KOPT-K1 (cell line): ENCODE data around the gene SOX13.
"Not testable (repeated sequence)": the region's sequence is repeated elsewhere in the genome, so short reads cannot be mapped to it uniquely, and the experiment has no call there.

Source experiments
- H3K27ac ChIP-seq: fragments of 200-600 bp; sonication (generic); 2 replicates; pipeline ENCODE4 v1.5.1; 2016; ENCODE audit warnings: antibody characterized with exemption, mild to moderate bottlenecking, low read depth, low read length; ENCODE audit not compliant: poor library complexity, severe bottlenecking
- H3K36me3 ChIP-seq: fragments of 200-600 bp; sonication (generic); 2 replicates; pipeline ENCODE4 v1.5.1; 2017; ENCODE audit warnings: antibody characterized with exemption, mild to moderate bottlenecking, low read length, moderate library complexity; ENCODE audit not compliant: insufficient read depth
- H3K9me3 ChIP-seq: fragments of 200-600 bp; sonication (generic); 2 replicates; pipeline ENCODE4 v1.5.1; 2017; ENCODE audit warnings: antibody characterized with exemption, low read length, mild to moderate bottlenecking; ENCODE audit not compliant: insufficient read depth, poor library complexity, severe bottlenecking

The SOX13 gene

DNA sequence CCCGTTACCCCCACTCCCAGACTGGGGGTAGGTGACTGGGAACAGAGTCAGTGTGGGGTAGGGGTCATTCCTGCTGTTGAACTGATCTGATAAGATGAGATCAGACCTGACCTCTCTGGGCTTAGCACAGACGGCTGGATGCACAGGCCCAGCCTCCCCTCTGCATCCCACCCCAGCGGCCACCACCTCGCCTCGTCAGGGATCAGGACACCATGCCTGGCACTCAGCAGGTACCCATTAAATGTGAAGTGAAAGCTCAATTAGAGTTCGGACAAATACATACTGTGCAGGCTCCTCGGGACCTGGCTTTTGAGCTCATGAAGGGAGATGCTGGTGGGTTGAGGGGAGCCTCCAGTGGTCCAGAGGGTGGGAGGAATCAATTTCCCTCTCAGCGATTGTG, 15.7 kb downstream of the SOX13 start:
- H3K36me3 ChIP-seq, result no peaks in the 10 kb centered on the region
- no peaks in the 10 kb centered on the region for H3K9me3 ChIP-seq
- no peak overlapping the region for H3K27ac ChIP-seq

DNA sequence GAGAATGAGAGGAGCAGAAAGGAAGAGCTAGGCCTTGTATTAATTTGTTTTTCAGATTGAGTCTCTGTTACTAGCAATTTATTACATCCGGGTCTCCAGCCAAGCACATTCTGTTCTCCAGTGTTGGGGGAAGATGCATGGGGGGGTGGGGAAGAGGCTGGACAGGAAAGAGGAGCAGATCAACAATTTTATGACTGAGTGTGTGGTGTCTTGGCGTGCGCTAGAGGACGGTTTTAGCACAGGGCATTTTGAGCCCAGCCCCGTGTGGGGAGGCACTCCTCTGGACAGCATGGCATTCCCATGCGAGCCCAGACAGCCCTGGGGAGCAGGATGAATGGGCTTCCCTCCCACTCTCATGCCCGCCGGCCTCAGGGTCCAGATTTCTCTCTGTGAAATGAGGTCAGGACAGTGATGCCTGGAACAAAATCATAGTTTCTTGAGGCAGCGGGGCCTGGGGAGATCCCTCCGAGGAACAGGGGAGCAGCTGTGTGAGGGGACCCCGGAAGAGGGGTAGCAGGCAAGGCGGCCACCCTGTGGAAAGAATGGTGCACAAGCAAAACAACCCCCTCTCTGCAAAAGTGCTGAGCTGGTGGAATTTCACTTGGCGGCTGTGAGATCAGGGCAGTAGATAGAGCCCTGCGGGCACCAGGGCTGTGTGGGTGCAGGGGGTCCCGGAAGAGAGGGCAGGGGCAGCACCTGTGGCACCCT, 16.3 kb downstream of the SOX13 start:
- no peaks in the 10 kb centered on the region for H3K36me3 ChIP-seq

DNA sequence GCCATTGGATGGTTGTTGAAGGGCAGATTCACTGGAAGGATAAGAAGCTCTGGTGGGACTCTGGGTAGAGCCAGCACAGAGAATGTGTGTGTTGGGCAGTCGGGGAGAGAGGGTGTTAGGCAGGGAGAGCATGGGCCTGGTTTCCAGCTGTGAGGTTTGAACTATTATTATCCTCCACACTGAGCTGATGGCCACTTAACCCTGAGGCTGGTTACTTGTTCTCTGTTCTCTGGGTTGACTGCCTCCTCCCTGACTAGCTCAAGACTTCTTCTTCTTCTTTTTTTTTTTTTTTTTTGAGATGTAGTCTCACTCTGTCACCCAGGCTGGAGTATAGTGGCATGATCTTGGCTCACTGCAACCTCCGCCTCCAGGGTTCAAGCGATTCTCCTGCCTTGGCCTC, 17.2 kb downstream of the SOX13 start:
- H3K27ac ChIP-seq, H3K9me3 ChIP-seq, H3K36me3 ChIP-seq: not testable (repeated sequence)

More for the DNA sequence above, 16.3 kb downstream of the SOX13 start:
- Histone ChIP-seq H3K9me3 (no peaks in the 10 kb centered on the region), H3K27ac (no peak overlapping the region)

DNA sequence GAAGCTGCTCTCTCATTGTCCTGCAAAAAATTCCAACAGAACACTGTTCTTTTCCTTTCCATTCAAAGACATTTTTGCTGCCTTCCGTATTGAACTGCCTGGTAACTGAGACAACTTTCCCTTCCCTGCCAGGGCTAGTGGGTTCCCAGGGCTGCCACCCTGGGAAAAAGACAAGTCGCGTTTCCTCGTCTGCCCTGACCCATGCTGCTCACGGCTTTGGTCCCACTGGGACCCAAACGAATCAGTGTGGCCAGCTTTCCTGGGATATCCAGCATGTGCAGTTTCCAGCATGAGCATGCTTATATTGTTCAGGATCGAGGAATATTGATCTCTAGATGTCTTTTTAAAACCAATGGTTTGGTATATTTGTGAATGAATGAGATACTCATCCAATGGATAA, 18.2 kb downstream of the SOX13 start:
- no peak overlapping the region for H3K27ac ChIP-seq
- H3K9me3 ChIP-seq, result no peaks in the 10 kb centered on the region

DNA sequence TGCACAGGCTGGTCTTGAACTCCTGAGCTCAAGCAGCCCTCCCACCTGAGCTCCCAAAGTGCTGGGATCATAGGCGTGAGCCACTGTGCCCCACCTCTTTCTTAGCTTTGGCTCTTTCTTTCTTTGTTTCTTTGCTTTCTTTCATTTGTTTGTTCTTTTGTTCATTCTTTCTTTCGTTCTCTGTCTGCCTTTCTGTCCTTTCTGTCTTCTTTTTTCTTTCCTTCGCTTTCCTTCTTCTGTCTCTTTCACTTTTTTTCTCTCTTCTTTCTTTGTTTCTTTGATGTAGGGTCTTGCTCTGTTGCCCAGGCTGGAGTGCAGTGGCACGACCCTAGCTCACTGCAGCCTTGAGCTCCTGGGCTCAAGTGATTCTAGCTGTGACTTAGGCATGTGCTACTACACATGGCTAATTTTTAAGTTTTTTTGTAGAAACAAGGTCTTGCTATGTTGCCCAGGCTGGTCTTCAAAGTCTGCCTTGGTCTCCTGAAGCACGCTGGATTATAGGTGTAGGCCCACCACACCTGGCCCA, 18.9 kb downstream of the SOX13 start:
- no peaks in the 10 kb centered on the region for H3K36me3 ChIP-seq
- no peak overlapping the region for H3K27ac ChIP-seq
- H3K9me3 ChIP-seq, result no peaks in the 10 kb centered on the region

More for the DNA sequence above, 18.2 kb downstream of the SOX13 start:
- no peaks in the 10 kb centered on the region for H3K36me3 ChIP-seq

DNA sequence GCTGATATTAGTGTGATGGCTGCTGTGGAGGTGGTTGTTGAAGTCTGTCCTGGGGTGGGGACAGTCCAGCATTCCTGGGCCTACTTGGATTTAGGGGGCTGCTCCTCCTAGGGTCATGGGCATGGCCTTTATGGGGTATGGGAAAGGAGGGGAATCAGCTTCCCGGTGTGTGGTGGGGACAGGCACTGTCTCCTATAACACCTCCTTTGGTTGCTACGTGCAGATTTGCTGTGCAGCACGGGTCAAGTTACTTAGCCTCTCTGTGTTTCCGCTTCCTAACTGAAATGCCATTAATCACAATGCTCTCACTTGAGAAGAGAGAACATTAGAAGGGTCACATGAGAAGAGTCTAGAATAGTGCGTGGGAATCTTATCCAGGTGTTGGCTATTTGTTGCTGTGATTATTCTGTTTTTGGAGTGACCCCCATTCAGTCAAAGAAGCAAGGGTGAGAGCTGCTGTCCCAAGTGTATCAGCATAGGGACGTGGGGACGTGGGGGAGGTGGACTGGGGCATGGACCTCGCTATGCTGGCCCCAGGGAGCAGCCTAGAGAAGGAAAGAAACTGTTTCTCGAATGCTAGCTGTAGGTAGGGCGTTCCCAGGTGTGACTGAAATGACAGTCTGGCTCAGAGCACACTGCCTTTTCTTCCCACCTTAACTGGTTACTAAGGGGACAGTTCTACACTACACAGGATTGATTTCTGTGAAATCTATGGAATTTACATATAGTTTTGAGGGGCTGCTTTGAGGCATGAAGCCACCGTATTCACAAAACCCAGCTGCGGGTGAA, 19.9 kb downstream of the SOX13 start:
- no peaks in the 10 kb centered on the region for H3K9me3 ChIP-seq
- H3K36me3 ChIP-seq, result no peaks in the 10 kb centered on the region
- no peak overlapping the region for H3K27ac ChIP-seq

DNA sequence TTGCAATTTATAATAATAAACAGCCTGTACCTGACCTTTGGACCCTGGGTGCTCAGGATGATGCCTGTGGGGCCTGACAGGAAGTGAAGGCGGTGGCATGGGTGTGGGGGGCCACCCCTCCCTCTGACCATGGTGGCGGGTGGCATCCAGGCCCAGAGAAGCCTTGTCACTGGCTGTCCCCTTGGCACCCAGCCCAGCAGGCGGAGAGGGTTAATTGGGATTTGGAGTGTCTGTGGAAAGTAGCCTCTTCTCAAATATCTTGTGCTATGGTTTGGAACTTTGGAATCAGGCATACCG, 20.5 kb downstream of the SOX13 start:
- Histone ChIP-seq H3K36me3 (no peaks in the 10 kb centered on the region), H3K27ac (no peak overlapping the region)

DNA sequence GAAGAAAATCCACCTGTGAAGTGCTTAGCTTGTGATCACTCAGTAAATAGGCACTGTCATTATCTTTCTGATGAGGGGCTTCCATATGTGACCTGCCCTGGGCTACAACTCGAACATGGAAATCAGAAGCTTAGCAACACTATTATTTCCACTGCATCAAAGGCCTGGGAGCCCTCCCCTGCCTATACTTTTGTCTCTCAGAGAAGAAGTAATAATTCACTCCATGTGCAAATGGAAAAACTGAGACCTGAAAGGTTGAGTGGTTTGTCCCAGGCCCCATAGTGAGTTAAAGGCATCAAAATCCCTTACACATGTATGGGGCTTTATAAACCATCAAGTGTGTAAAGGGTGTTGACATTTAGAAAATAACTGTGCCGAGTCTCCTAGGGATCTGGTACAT, 20.9 kb downstream of the SOX13 start:
- H3K9me3 ChIP-seq, result no peaks in the 10 kb centered on the region
- no peak overlapping the region for H3K27ac ChIP-seq
- no peaks in the 10 kb centered on the region for H3K36me3 ChIP-seq

More for the DNA sequence above, 20.5 kb downstream of the SOX13 start:
- H3K9me3 ChIP-seq, result no peaks in the 10 kb centered on the region

DNA sequence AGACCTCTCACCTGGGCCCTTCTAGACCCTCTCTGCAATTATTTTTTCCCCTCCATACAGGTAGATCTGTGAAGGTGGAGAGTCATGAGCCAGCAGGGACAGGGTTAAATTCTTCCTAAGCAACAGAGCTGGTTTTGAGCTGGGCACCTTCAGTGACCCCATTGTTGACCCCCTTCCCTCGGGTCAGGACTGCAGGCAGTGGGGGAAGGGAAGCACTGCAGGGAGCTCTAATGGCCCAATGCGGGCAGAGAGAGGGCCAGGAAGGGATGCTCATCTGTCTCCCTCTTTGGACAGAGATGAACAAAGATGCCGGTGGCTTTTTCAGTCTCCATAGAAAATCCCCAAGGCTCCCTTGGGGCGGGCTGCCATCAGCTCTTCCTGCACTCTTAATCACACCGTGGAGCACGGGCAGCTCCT, 21.4 kb downstream of the SOX13 start:
- H3K36me3 ChIP-seq, result no peaks in the 10 kb centered on the region
- no peak overlapping the region for H3K27ac ChIP-seq
- H3K9me3 ChIP-seq, result no peaks in the 10 kb centered on the region

DNA sequence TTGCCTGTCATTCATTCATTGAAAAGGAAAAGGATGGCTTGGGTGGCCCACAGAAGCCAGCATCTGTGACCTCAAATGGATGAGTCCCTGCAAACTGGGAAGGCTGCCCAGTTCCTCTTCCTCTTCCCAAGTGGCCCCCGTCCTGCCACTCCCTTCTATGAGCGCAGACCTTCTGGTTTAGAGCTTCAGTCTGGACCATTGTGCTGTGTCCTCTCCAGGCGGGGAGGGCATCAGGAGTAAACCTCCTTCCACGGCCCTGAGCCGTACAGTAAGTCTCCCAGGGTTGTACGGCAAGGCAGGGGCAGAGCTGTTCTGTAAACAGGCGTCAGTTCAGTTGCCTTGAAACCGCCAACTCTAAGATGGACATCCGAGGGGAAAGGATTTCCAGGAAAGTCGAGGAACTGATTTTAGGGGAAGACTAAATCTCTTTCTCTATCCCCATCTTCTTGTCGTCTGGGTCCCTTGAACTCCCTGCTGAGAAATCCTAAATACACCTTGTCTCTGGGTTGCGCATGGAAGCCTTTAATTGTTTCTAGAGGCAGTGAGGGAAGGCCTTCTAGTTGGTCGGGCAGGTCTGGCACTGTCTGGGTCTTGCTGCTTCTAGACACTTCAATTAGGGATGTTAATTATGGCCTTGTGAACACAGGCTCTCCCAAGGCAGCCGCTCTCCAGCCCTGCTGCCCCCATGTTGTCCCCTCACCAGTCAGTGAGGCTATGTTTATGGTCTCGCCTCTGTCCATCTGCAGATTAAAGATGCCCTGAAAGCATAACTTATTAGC, 22.1 kb downstream of the SOX13 start:
- Histone ChIP-seq H3K36me3 (no peaks in the 10 kb centered on the region), H3K9me3 (no peaks in the 10 kb centered on the region), H3K27ac (no peak overlapping the region)

DNA sequence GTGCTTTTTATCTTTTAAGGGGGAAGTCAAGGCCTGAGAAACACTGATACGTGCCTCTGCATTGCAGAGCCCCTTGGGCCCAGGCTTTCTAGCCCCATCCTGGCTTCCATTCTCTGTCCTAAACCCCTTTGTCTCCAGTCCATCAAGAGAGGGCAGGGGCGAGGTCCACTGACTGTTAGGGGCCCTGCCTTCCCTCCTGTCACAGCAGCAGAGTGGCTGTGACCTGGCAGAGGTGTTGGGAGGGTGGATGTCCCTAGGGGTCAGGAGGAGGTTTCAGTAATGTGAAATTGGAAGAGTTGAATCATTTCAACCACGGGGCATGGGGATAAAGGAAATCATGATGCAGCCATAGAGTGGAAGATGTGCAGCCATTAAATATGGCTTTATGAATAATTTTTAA, 24.0 kb downstream of the SOX13 start:
- Histone ChIP-seq H3K27ac (no peak overlapping the region), H3K36me3 (no peaks in the 10 kb centered on the region), H3K9me3 (no peaks in the 10 kb centered on the region)

DNA sequence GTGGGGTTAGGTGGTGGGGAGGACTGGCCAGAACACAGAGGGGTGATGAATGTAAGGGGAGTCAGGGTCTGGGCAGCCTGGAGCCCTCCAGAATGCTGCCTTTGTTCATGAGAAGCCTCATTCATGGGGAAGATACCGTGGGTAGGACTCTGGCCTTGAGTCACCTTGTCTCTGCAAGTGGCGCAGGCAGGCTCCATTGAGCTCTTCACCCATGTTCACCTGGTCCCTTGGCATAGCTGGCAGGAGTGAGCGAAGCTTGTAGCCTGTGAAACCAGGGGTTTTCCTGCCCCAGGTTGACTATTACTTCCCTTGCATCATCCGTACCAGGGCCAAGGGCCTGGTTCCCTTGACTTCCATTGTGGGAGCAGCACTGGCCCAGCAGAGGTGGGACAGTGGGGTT, 25.8 kb downstream of the SOX13 start:
- no peak overlapping the region for H3K27ac ChIP-seq
- no peaks in the 10 kb centered on the region for H3K36me3 ChIP-seq
- no peaks in the 10 kb centered on the region for H3K9me3 ChIP-seq

DNA sequence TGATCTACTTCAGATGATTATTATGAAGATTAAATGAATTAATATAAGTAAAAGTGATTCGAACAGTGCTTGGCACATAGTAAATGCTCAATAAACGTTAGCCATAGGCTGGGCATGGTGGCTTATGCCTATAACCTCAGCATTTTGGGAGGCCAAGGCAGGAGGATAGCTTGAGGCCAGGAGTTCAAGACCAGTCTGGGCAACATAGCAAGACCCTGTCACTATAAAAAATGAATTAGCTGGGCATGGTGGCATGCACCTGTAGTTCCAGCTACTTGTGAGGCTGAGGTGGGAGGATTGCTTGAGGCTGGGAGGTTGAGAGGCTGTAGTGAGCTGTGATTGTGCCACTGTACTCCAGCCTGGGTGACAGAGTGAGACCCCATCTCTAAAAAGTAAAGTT, 26.8 kb downstream of the SOX13 start:
- not testable (repeated sequence) for H3K27ac ChIP-seq, H3K36me3 ChIP-seq, H3K9me3 ChIP-seq

DNA sequence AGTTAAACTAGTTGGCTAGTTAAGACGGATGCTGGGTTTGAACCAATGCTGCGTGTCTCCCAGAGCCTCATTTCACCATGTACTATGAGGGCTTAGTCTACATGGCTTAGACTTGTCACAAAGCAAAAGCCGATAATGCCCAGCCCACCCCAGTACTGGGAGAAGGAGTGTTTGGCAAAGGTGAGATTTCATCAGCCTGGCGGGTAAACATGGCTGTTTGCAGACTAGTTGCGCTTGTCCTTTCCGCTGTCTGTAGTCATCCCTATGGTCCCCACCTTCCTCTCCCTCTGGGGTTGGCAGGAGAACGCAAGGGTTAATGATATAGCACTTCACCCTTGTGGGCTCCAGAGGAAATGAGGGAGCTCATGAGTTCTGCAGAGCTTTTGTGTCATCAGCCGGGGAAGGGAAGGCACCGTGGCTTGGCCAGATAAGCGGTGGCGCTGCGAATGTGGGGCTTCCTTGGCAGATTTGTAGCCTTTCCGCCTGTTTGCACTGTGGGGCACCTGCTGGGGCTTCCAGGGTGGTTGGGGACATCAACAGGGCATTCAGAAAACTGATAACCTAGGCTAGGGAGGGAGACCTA, 29.2 kb downstream of the SOX13 start:
- H3K27ac ChIP-seq, result no peak overlapping the region

More for the DNA sequence above, 29.2 kb downstream of the SOX13 start:
- H3K9me3 ChIP-seq, result no peaks in the 10 kb centered on the region
- H3K36me3 ChIP-seq, result no peaks in the 10 kb centered on the region
